ENCODE results near the gene PPM1J.
"Not testable (repeated sequence)": the region's sequence is repeated elsewhere in the genome, so short reads cannot be mapped to it uniquely, and the experiment has no call there.

The PPM1J gene

GRCh38 chr1:112721294-112721693 is 6.2 kb upstream of the PPM1J start:
- not testable (repeated sequence) for DNase-seq

GRCh38 chr1:112720800-112721199 is 5.7 kb upstream of the PPM1J start:
- DNase-seq, result no peak

GRCh38 chr1:112719706-112720105 is 4.6 kb upstream of the PPM1J start:
- no peak for DNase-seq

GRCh38 chr1:112718691-112719418 is 3.7 kb upstream of the PPM1J start:
- peak; percentile 75 for DNase-seq

- DNase-seq, result no peak
Measured at GRCh38 chr1:112717263-112717873, 2.2 kb upstream of the PPM1J start.

- DNase-seq, result peak; percentile 82
Measured at GRCh38 chr1:112716133-112716720, 1.1 kb upstream of the PPM1J start.

GRCh38 chr1:112714313-112715263 is 544 bp downstream of the PPM1J start:
- DNase-seq, result no peak

- no peak for DNase-seq
Measured at GRCh38 chr1:112713466-112714312, 1.4 kb downstream of the PPM1J start.

- no peak for DNase-seq
Measured at GRCh38 chr1:112712701-112713128, 2.4 kb downstream of the PPM1J start.

GRCh38 chr1:112712191-112712590 is 2.9 kb downstream of the PPM1J start:
- DNase-seq, result no peak

- no peak for DNase-seq
Measured at GRCh38 chr1:112711670-112712069, 3.5 kb downstream of the PPM1J start.

- DNase-seq, result no peak
Measured at GRCh38 chr1:112711041-112711440, 4.1 kb downstream of the PPM1J start.

- no peak for DNase-seq
Measured at GRCh38 chr1:112710586-112710985, 4.5 kb downstream of the PPM1J start.

- DNase-seq, result no peak
Measured at GRCh38 chr1:112710159-112710558, 5.0 kb downstream of the PPM1J start.

- no peak for DNase-seq
Measured at GRCh38 chr1:112708489-112708888, 6.6 kb downstream of the PPM1J start.

GRCh38 chr1:112708002-112708448 is 7.1 kb downstream of the PPM1J start:
- DNase-seq, result no peak

GRCh38 chr1:112707221-112708001 is 7.7 kb downstream of the PPM1J start:
- DNase-seq, result peak; percentile 72

GRCh38 chr1:112706505-112707220 is 8.5 kb downstream of the PPM1J start, which contains the start of gene RHOC:
Gene RHOC (minus strand): TSS chr1:112707127. CDS start chr1:112703799, 3,328 bp downstream.
- peak; percentile 45 for DNase-seq

GRCh38 chr1:112704934-112705627 is 10.1 kb downstream of the PPM1J start:
- peak; percentile 62 for DNase-seq

Data from CD4-positive, alpha-beta T cell treated with Interleukin-12 subunit alpha and Interleukin-12 subunit beta, for 1 hour (primary cell).